ENCODE data around the gene WHRN. TPM values are rescaled to one million over a fixed set of nuclear protein-coding genes. Genes with fewer than 3 reads are reported as not detected.

WHRN gene
- total RNA-seq, 1 experiment from 2014 or later = 1.4 TPM

DNA sequence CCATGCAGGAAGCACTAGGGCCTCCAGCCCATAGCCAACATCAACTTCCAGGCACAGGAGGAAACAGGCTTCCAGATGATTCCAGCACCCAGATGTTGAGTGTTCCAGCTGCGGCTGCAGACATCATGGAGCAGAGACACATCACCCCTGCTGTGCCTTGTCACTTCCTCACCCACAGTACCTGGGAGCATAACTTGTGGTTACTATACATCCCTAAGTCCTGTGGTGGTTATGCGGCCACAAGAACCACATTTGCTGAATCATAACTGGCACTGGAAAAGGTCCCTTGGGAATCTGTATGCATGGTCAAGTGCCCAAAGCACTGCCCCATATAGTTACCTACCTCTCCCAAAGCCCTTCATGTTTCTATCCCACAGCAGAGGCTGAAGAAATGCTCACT, 56.6 kb downstream of the WHRN start:
- peaks cover 4% of the 10 kb centered on the region for H3K27me3 Mint-ChIP-seq (ENCODE audit: insufficient read depth, unreplicated experiment)
- no peaks in the 10 kb centered on the region for H3K36me3 ChIP-seq (ENCODE audit: control insufficient read depth, insufficient read depth, low read length)
- no peaks in the 10 kb centered on the region for H3K4me1 ChIP-seq
- no peak for TF ChIP-seq CTCF (IDR thresholded peaks at IDR 0.05; ENCODE audit: insufficient read depth in 1 of 2, low read depth in 1 of 2, low read length in 1 of 2, severe bottlenecking in 1 of 2, unreplicated experiment in 1 of 2)
- H3K36me3 Mint-ChIP-seq (ENCODE audit: insufficient read depth, unreplicated experiment) = no peaks in the 10 kb centered on the region
- H3K9me3 ChIP-seq = no peaks in the 10 kb centered on the region
- H3K9me3 Mint-ChIP-seq (ENCODE audit: unreplicated experiment) = no peaks in the 10 kb centered on the region
- H3K27ac Mint-ChIP-seq (ENCODE audit: unreplicated experiment) = no peak overlapping the region
- DNase-seq = no peak
- no TSS peak for BruUV-seq (replicated peaks)
- H3K27me3 ChIP-seq (replicated peaks; ENCODE audit: control insufficient read depth, insufficient read depth, low read length) = no peaks in the 10 kb centered on the region; the same call in 1 of the 2 replicates
- ChIA-PET POLR2A (no interaction called here), CTCF (no interaction called here)
- no peaks in the 10 kb centered on the region for H3K4me1 Mint-ChIP-seq (ENCODE audit: low read depth, unreplicated experiment)
- no peak overlapping the region for H3K4me3 ChIP-seq (ENCODE audit: low read depth, low read length)
- intact Hi-C loops (cut with micrococcal nuclease; ENCODE audit: unreplicated experiment) = no loop called here
- no peak overlapping the region for H3K4me3 Mint-ChIP-seq (ENCODE audit: unreplicated experiment)

- peaks cover 4% of the 10 kb centered on the region for H3K27me3 Mint-ChIP-seq (ENCODE audit: insufficient read depth, unreplicated experiment)
- Histone ChIP-seq H3K27me3 (replicated peaks; ENCODE audit: control insufficient read depth, insufficient read depth, low read length) (no peaks in the 10 kb centered on the region; the same call in 1 of the 2 replicates), H3K36me3 (ENCODE audit: control insufficient read depth, insufficient read depth, low read length) (no peaks in the 10 kb centered on the region), H3K4me1 (no peaks in the 10 kb centered on the region), H3K4me3 (ENCODE audit: low read depth, low read length) (no peak overlapping the region), H3K9me3 (no peaks in the 10 kb centered on the region)
- BruUV-seq (replicated peaks) = no TSS peak
- no peaks in the 10 kb centered on the region for H3K9me3 Mint-ChIP-seq (ENCODE audit: unreplicated experiment)
- no peaks in the 10 kb centered on the region for H3K36me3 Mint-ChIP-seq (ENCODE audit: insufficient read depth, unreplicated experiment)
- no peak overlapping the region for H3K27ac Mint-ChIP-seq (ENCODE audit: unreplicated experiment)
- intact Hi-C loops (cut with micrococcal nuclease; ENCODE audit: unreplicated experiment) = no loop called here
- no peak for DNase-seq
- TF ChIP-seq CTCF (IDR thresholded peaks at IDR 0.05; ENCODE audit: insufficient read depth in 1 of 2, low read depth in 1 of 2, low read length in 1 of 2, severe bottlenecking in 1 of 2, unreplicated experiment in 1 of 2) = no peak
- CTCF ChIA-PET = no interaction called here
- H3K4me1 Mint-ChIP-seq (ENCODE audit: low read depth, unreplicated experiment) = no peaks in the 10 kb centered on the region
- POLR2A ChIA-PET = no interaction called here
- no peak overlapping the region for H3K4me3 Mint-ChIP-seq (ENCODE audit: unreplicated experiment)
These were observed 58.4 kb downstream of the WHRN start for GRCh38 chr9:114446672-114447450.

DNA sequence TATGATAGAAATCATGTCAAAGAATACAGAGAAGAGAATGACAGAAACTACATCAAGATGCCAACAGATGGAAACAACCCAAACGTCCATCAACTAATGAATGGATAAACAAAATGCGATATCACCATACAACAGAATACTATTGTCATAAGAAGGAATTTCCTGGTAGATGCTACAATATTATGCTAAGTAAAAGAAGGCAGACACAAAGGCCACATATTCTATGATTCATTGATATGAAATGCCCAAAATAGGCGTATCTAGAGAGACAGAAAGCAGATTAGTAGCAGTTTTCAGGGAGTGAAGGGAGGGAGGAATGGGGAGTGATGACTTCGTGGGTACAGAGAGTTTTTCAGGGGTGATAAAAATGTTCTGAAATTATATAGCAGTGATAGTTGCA, 59.2 kb downstream of the WHRN start:
- H3K4me3 Mint-ChIP-seq (ENCODE audit: unreplicated experiment) = no peak overlapping the region
- H3K36me3 Mint-ChIP-seq (ENCODE audit: insufficient read depth, unreplicated experiment) = no peaks in the 10 kb centered on the region
- DNase-seq = no peak
- H3K27me3 Mint-ChIP-seq (ENCODE audit: insufficient read depth, unreplicated experiment) = peaks cover 4% of the 10 kb centered on the region
- H3K4me1 Mint-ChIP-seq (ENCODE audit: low read depth, unreplicated experiment) = no peaks in the 10 kb centered on the region
- Histone ChIP-seq H3K27me3 (replicated peaks; ENCODE audit: control insufficient read depth, insufficient read depth, low read length) (no peaks in the 10 kb centered on the region; the same call in 1 of the 2 replicates), H3K4me3 (ENCODE audit: low read depth, low read length) (no peak overlapping the region), H3K36me3 (ENCODE audit: control insufficient read depth, insufficient read depth, low read length) (no peaks in the 10 kb centered on the region), H3K4me1 (no peaks in the 10 kb centered on the region), H3K9me3 (no peaks in the 10 kb centered on the region)
- H3K27ac Mint-ChIP-seq (ENCODE audit: unreplicated experiment) = no peak overlapping the region
- intact Hi-C loops (cut with micrococcal nuclease; ENCODE audit: unreplicated experiment) = no loop called here
- CTCF ChIA-PET = no interaction called here
- no peaks in the 10 kb centered on the region for H3K9me3 Mint-ChIP-seq (ENCODE audit: unreplicated experiment)
- BruUV-seq (replicated peaks) = no TSS peak
- POLR2A ChIA-PET = no interaction called here
- TF ChIP-seq CTCF (IDR thresholded peaks at IDR 0.05; ENCODE audit: insufficient read depth in 1 of 2, low read depth in 1 of 2, low read length in 1 of 2, severe bottlenecking in 1 of 2, unreplicated experiment in 1 of 2) = no peak
